ENCODE results near the gene ZNF692. TPM values are rescaled to one million over a fixed set of nuclear protein-coding genes. Genes with fewer than 3 reads are reported as not detected.

Gene ZNF692
- total RNA-seq, 1 donor from 2014 or later, result 60.2 TPM

DNA sequence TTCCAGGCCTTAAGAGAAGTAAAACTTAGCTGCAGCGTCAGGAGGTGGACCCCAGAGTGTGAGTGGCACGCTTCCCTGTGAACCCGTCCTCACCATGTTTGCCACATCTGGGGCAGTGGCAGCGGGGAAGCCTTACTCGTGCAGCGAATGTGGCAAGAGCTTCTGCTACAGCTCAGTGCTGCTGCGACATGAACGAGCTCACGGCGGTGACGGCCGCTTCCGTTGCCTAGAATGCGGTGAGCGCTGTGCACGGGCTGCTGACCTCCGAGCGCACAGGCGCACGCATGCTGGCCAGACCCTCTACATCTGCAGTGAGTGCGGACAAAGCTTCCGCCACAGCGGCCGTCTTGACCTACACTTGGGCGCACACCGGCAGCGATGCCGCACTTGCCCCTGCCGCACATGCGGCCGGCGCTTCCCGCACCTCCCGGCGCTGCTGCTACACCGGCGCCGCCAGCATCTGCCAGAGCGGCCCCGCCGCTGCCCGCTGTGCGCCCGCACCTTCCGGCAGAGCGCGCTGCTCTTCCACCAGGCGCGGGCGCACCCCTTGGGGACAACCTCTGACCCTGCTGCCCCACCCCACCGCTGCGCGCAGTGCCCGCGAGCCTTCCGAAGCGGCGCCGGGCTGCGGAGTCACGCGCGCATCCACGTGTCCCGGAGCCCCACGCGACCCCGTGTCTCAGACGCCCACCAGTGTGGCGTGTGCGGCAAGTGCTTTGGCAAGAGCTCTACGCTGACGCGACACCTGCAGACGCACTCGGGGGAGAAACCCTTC, 11.5 kb downstream of the ZNF692 start:
- H3K4me3 Mint-ChIP-seq (ENCODE audit: unreplicated experiment), result no peak overlapping the region
- DNase-seq, result peak; percentile 47
- peaks cover 5% of the 10 kb centered on the region for H3K36me3 Mint-ChIP-seq (ENCODE audit: unreplicated experiment)
- no peaks in the 10 kb centered on the region for H3K9me3 Mint-ChIP-seq (ENCODE audit: unreplicated experiment)
- peaks cover 3% of the 10 kb centered on the region for H3K4me1 Mint-ChIP-seq (ENCODE audit: low read depth, unreplicated experiment)
- TF ChIP-seq, protein P1, sequence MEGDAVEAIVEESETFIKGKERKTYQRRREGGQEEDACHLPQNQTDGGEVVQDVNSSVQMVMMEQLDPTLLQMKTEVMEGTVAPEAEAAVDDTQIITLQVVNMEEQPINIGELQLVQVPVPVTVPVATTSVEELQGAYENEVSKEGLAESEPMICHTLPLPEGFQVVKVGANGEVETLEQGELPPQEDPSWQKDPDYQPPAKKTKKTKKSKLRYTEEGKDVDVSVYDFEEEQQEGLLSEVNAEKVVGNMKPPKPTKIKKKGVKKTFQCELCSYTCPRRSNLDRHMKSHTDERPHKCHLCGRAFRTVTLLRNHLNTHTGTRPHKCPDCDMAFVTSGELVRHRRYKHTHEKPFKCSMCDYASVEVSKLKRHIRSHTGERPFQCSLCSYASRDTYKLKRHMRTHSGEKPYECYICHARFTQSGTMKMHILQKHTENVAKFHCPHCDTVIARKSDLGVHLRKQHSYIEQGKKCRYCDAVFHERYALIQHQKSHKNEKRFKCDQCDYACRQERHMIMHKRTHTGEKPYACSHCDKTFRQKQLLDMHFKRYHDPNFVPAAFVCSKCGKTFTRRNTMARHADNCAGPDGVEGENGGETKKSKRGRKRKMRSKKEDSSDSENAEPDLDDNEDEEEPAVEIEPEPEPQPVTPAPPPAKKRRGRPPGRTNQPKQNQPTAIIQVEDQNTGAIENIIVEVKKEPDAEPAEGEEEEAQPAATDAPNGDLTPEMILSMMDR (IDR thresholded peaks at IDR 0.05; ENCODE audit: partially characterized antibody, unreplicated experiment), result no peak
- H3K27me3 Mint-ChIP-seq (ENCODE audit: unreplicated experiment), result peaks cover 10% of the 10 kb centered on the region
- no peak overlapping the region for H3K27ac Mint-ChIP-seq (ENCODE audit: unreplicated experiment)

DNA sequence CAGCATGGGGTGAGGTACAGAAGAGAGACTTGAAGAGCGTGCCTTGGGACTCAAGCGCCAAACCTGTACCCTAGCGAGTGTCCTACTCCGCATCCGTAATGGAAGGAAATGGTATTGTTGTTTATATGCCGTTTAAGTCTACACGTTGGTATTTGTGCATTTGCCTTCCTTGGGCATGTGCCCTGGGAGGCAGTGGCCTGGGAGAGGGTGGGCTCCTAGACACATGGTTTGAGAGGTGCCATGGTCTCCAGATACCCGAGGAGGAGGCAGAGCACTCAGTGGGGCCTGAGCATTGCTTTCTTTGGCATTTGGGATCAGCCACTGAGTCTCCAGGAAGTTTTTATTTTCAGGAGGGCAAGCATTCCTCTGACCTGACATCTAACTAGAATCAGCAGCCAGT, 14.4 kb downstream of the ZNF692 start:
- Mint-ChIP-seq H3K9me3 (ENCODE audit: unreplicated experiment) (no peaks in the 10 kb centered on the region), H3K36me3 (ENCODE audit: unreplicated experiment) (peaks cover 5% of the 10 kb centered on the region), H3K27me3 (ENCODE audit: unreplicated experiment) (peaks cover 10% of the 10 kb centered on the region), H3K27ac (ENCODE audit: unreplicated experiment) (no peak overlapping the region), H3K4me1 (ENCODE audit: low read depth, unreplicated experiment) (peaks cover 5% of the 10 kb centered on the region), H3K4me3 (ENCODE audit: unreplicated experiment) (no peak overlapping the region)
- TF ChIP-seq, protein P1 (IDR thresholded peaks at IDR 0.05; ENCODE audit: partially characterized antibody, unreplicated experiment), result no peak
- no peak for DNase-seq

- H3K27me3 Mint-ChIP-seq (ENCODE audit: unreplicated experiment), result peaks cover 6% of the 10 kb centered on the region
- no peak overlapping the region for H3K27ac Mint-ChIP-seq (ENCODE audit: unreplicated experiment)
- no peak overlapping the region for H3K4me3 Mint-ChIP-seq (ENCODE audit: unreplicated experiment)
- TF ChIP-seq, protein P1 (IDR thresholded peaks at IDR 0.05; ENCODE audit: partially characterized antibody, unreplicated experiment), result no peak
- no peak for DNase-seq
- H3K36me3 Mint-ChIP-seq (ENCODE audit: unreplicated experiment), result peaks cover 1% of the 10 kb centered on the region
- H3K9me3 Mint-ChIP-seq (ENCODE audit: unreplicated experiment), result peaks cover 2% of the 10 kb centered on the region
- H3K4me1 Mint-ChIP-seq (ENCODE audit: low read depth, unreplicated experiment), result peaks cover 5% of the 10 kb centered on the region
These were observed 15.2 kb downstream of the ZNF692 start for GRCh38 chr1:248843687-248844086.

- no peak for DNase-seq
- H3K36me3 Mint-ChIP-seq (ENCODE audit: unreplicated experiment), result no peaks in the 10 kb centered on the region
- peaks cover 6% of the 10 kb centered on the region for H3K27me3 Mint-ChIP-seq (ENCODE audit: unreplicated experiment)
- peaks cover 2% of the 10 kb centered on the region for H3K9me3 Mint-ChIP-seq (ENCODE audit: unreplicated experiment)
- peaks cover 5% of the 10 kb centered on the region for H3K4me1 Mint-ChIP-seq (ENCODE audit: low read depth, unreplicated experiment)
- TF ChIP-seq, protein P1 (IDR thresholded peaks at IDR 0.05; ENCODE audit: partially characterized antibody, unreplicated experiment), result no peak
- H3K4me3 Mint-ChIP-seq (ENCODE audit: unreplicated experiment), result no peak overlapping the region
- H3K27ac Mint-ChIP-seq (ENCODE audit: unreplicated experiment), result no peak overlapping the region
These were observed 16.0 kb downstream of the ZNF692 start for GRCh38 chr1:248842781-248843331.

Measured in glutamatergic neuron (in vitro differentiated cells).